ENCODE data around the gene TBC1D22A. TPM values are rescaled to one million over a fixed set of nuclear protein-coding genes. Genes with fewer than 3 reads are reported as not detected.
A peak's percentile ranks its signal among the peaks of the same experiment; 100 is the strongest.

TBC1D22A gene
- total RNA-seq, 1 donor: 17.7 TPM

GRCh38 chr22:47084226-47084625, 321.8 kb downstream of the TBC1D22A start:
- TF ChIP-seq, protein P1, sequence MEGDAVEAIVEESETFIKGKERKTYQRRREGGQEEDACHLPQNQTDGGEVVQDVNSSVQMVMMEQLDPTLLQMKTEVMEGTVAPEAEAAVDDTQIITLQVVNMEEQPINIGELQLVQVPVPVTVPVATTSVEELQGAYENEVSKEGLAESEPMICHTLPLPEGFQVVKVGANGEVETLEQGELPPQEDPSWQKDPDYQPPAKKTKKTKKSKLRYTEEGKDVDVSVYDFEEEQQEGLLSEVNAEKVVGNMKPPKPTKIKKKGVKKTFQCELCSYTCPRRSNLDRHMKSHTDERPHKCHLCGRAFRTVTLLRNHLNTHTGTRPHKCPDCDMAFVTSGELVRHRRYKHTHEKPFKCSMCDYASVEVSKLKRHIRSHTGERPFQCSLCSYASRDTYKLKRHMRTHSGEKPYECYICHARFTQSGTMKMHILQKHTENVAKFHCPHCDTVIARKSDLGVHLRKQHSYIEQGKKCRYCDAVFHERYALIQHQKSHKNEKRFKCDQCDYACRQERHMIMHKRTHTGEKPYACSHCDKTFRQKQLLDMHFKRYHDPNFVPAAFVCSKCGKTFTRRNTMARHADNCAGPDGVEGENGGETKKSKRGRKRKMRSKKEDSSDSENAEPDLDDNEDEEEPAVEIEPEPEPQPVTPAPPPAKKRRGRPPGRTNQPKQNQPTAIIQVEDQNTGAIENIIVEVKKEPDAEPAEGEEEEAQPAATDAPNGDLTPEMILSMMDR (IDR thresholded peaks at IDR 0.05; ENCODE audit: extremely low read depth, low read depth, low read length): no peak
- H3K4me2 ChIP-seq (ENCODE audit: insufficient read depth, low read length): no peak overlapping the region
- H3K4me3 ChIP-seq (ENCODE audit: insufficient read depth, low read length): no peak overlapping the region
- H3K4me1 ChIP-seq (ENCODE audit: insufficient read depth, low read length): no peaks in the 10 kb centered on the region
- H4K20me1 ChIP-seq (ENCODE audit: insufficient read depth, low read length): peaks cover 3% of the 10 kb centered on the region
- no peaks in the 10 kb centered on the region for H3K79me2 ChIP-seq (ENCODE audit: insufficient read depth, low read length)
- no peak overlapping the region for H2AFZ ChIP-seq (ENCODE audit: low read length)
- no peaks in the 10 kb centered on the region for H3K9me3 ChIP-seq (ENCODE audit: low read depth, low read length)
- no peak for DNase-seq (ENCODE audit: insufficient read length, low spot score, missing footprints)
- H3K27ac ChIP-seq (ENCODE audit: low read depth, low read length): no peak overlapping the region
- no peaks in the 10 kb centered on the region for H3K36me3 ChIP-seq (ENCODE audit: insufficient read depth, low read length)
- no peaks in the 10 kb centered on the region for H3K27me3 ChIP-seq (ENCODE audit: insufficient read depth, low read length)

GRCh38 chr22:47086596-47087248, 324.3 kb downstream of the TBC1D22A start:
- peaks cover 3% of the 10 kb centered on the region for H4K20me1 ChIP-seq (ENCODE audit: insufficient read depth, low read length)
- peaks cover 4% of the 10 kb centered on the region for H3K4me1 ChIP-seq (ENCODE audit: insufficient read depth, low read length)
- H2AFZ ChIP-seq (ENCODE audit: low read length): no peak overlapping the region
- no peaks in the 10 kb centered on the region for H3K27me3 ChIP-seq (ENCODE audit: insufficient read depth, low read length)
- DNase-seq (ENCODE audit: insufficient read length, low spot score, missing footprints): peak; percentile 46
- H3K4me3 ChIP-seq (ENCODE audit: insufficient read depth, low read length): no peak overlapping the region
- TF ChIP-seq, protein P1 (IDR thresholded peaks at IDR 0.05; ENCODE audit: extremely low read depth, low read depth, low read length): no peak
- no peak overlapping the region for H3K4me2 ChIP-seq (ENCODE audit: insufficient read depth, low read length)
- no peaks in the 10 kb centered on the region for H3K36me3 ChIP-seq (ENCODE audit: insufficient read depth, low read length)
- H3K27ac ChIP-seq (ENCODE audit: low read depth, low read length): no peak overlapping the region
- H3K79me2 ChIP-seq (ENCODE audit: insufficient read depth, low read length): no peaks in the 10 kb centered on the region
- H3K9me3 ChIP-seq (ENCODE audit: low read depth, low read length): no peaks in the 10 kb centered on the region

DNA sequence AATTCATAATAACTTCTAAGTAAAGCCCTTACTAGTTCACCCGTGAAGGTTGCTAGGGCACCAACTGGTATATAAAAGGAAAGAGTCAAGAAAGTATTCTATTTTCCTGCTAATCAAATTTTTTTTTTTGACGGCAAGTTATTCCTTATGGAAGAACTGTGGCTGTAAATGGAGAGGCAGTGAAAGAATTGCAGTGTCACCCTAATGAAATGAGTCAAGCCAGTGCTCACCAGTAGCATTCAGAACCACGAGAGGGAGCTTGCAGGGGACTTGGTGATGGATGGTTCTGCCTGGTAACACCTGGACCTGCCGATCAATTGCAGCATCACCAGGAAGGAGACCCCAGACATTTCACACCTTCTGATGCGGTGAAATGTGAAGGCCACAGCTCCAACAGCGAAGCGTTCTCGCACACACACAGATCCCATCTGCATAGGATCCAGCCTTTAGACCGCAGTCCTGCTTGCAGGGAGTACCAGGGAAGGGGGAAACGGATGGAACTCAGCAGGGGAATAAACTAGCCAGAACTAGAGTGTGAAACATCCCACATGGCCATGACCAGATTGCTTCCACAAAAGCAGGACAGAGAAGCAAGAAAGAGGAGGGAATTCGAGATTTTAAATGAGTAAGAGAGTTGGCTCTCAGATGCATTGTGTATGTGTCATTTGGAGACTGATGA, 326.2 kb downstream of the TBC1D22A start:
- no peak overlapping the region for H3K4me2 ChIP-seq (ENCODE audit: insufficient read depth, low read length)
- TF ChIP-seq, protein P1 (IDR thresholded peaks at IDR 0.05; ENCODE audit: extremely low read depth, low read depth, low read length): no peak
- DNase-seq (ENCODE audit: insufficient read length, low spot score, missing footprints): no peak

GRCh38 chr22:47089374-47089773, 326.9 kb downstream of the TBC1D22A start:
- no peaks in the 10 kb centered on the region for H3K27me3 ChIP-seq (ENCODE audit: insufficient read depth, low read length)
- no peaks in the 10 kb centered on the region for H4K20me1 ChIP-seq (ENCODE audit: insufficient read depth, low read length)
- peaks cover 15% of the 10 kb centered on the region for H3K4me1 ChIP-seq (ENCODE audit: insufficient read depth, low read length)
- no peak for DNase-seq (ENCODE audit: insufficient read length, low spot score, missing footprints)
- TF ChIP-seq, protein P1 (IDR thresholded peaks at IDR 0.05; ENCODE audit: extremely low read depth, low read depth, low read length): no peak
- no peak overlapping the region for H2AFZ ChIP-seq (ENCODE audit: low read length)
- peaks cover 3% of the 10 kb centered on the region for H3K79me2 ChIP-seq (ENCODE audit: insufficient read depth, low read length)
- H3K36me3 ChIP-seq (ENCODE audit: insufficient read depth, low read length): no peaks in the 10 kb centered on the region
- H3K27ac ChIP-seq (ENCODE audit: low read depth, low read length): no peak overlapping the region
- H3K9me3 ChIP-seq (ENCODE audit: low read depth, low read length): no peaks in the 10 kb centered on the region
- no peak overlapping the region for H3K4me3 ChIP-seq (ENCODE audit: insufficient read depth, low read length)
- no peak overlapping the region for H3K4me2 ChIP-seq (ENCODE audit: insufficient read depth, low read length)

More for the DNA sequence above, 326.2 kb downstream of the TBC1D22A start:
- no peaks in the 10 kb centered on the region for H3K9me3 ChIP-seq (ENCODE audit: low read depth, low read length)
- no peak overlapping the region for H2AFZ ChIP-seq (ENCODE audit: low read length)
- H3K27me3 ChIP-seq (ENCODE audit: insufficient read depth, low read length): no peaks in the 10 kb centered on the region
- H3K4me1 ChIP-seq (ENCODE audit: insufficient read depth, low read length): peaks cover 15% of the 10 kb centered on the region
- H3K4me3 ChIP-seq (ENCODE audit: insufficient read depth, low read length): no peak overlapping the region
- H3K79me2 ChIP-seq (ENCODE audit: insufficient read depth, low read length): peaks cover 3% of the 10 kb centered on the region
- H4K20me1 ChIP-seq (ENCODE audit: insufficient read depth, low read length): no peaks in the 10 kb centered on the region
- no peak overlapping the region for H3K27ac ChIP-seq (ENCODE audit: low read depth, low read length)
- H3K36me3 ChIP-seq (ENCODE audit: insufficient read depth, low read length): no peaks in the 10 kb centered on the region

All from osteoblast (primary cell).